Brain pericyte (primary cell): ENCODE results near the gene CAMTA1.

ENCODE experiments used
- DNase-seq: peaks from one replicate; pipeline ENCODE4 v3.0.0-alpha.2; 2012; ENCODE audit warnings: low read depth, low spot score

The CAMTA1 gene

GRCh38 chr1:7508934-7509519, 723.8 kb downstream of the CAMTA1 start:
- DNase-seq: no peak

- no peak for DNase-seq
Measured at GRCh38 chr1:7509598-7509997, 724.3 kb downstream of the CAMTA1 start.

GRCh38 chr1:7510389-7510931, 725.2 kb downstream of the CAMTA1 start:
- no peak for DNase-seq

GRCh38 chr1:7511381-7511780, 726.1 kb downstream of the CAMTA1 start:
- no peak for DNase-seq

GRCh38 chr1:7513081-7513480, 727.8 kb downstream of the CAMTA1 start:
- no peak for DNase-seq

- DNase-seq: no peak
Measured at GRCh38 chr1:7515175-7515574, 729.9 kb downstream of the CAMTA1 start.

- no peak for DNase-seq
Measured at GRCh38 chr1:7515904-7516303, 730.6 kb downstream of the CAMTA1 start.

- no peak for DNase-seq
Measured at GRCh38 chr1:7516341-7516740, 731.1 kb downstream of the CAMTA1 start.

GRCh38 chr1:7516929-7517328, 731.7 kb downstream of the CAMTA1 start:
- no peak for DNase-seq

GRCh38 chr1:7517611-7518330, 732.5 kb downstream of the CAMTA1 start:
- DNase-seq: no peak

GRCh38 chr1:7518411-7518810, 733.2 kb downstream of the CAMTA1 start:
- DNase-seq: no peak

- DNase-seq: no peak
Measured at GRCh38 chr1:7519181-7519860, 734.1 kb downstream of the CAMTA1 start.

- no peak for DNase-seq
Measured at GRCh38 chr1:7519861-7520395, 734.7 kb downstream of the CAMTA1 start.

- DNase-seq: no peak
Measured at GRCh38 chr1:7520496-7520895, 735.2 kb downstream of the CAMTA1 start.

GRCh38 chr1:7524341-7525337, 739.4 kb downstream of the CAMTA1 start:
- no peak for DNase-seq

GRCh38 chr1:7525338-7526063, 740.2 kb downstream of the CAMTA1 start:
- no peak for DNase-seq

GRCh38 chr1:7526196-7526866, 741.1 kb downstream of the CAMTA1 start:
- DNase-seq: no peak

GRCh38 chr1:7526867-7527732, 741.8 kb downstream of the CAMTA1 start:
- DNase-seq: no peak

GRCh38 chr1:7527733-7528045, 742.4 kb downstream of the CAMTA1 start:
- DNase-seq: no peak
